Measurements from ENCODE around the gene ATP11A. TPM values are rescaled to one million over a fixed set of nuclear protein-coding genes. Genes with fewer than 3 reads are reported as not detected.
"Not testable (repeated sequence)": the region's sequence is repeated elsewhere in the genome, so short reads cannot be mapped to it uniquely, and the experiment has no call there.

Gene ATP11A
- total RNA-seq, 2 donors from 2014 or later, result 10.9 to 89.3 TPM

- 89% methylated on average over 15 of the region's 15 CpGs for WGBS
- intact Hi-C loops (cut with DNase I), result no loop called here
Observed at GRCh38 chr13:112674412-112675365, 15.1 kb upstream of the ATP11A start.

GRCh38 chr13:112675366-112675756, 14.5 kb upstream of the ATP11A start:
- Histone ChIP-seq H3K9me3 (no peaks in the 10 kb centered on the region), H3K27ac (no peak overlapping the region), H3K27me3 (replicated peaks; ENCODE audit: insufficient read depth) (no peaks in the 10 kb centered on the region), H3K4me1 (replicated peaks) (no peaks in the 10 kb centered on the region), H3K4me3 (no peak overlapping the region), H3K36me3 (no peaks in the 10 kb centered on the region)
- DNase-seq (ENCODE audit: low spot score), result no peak
- TF ChIP-seq POLR2AphosphoS5 (IDR thresholded peaks at IDR 0.05) (no peak), POLR2A (IDR thresholded peaks at IDR 0.05) (no peak), CTCF (IDR thresholded peaks at IDR 0.05) (no peak)
- WGBS, result 57% methylated on average over 7 of the region's 7 CpGs
- intact Hi-C loops (cut with DNase I), result no loop called here

More at GRCh38 chr13:112674412-112675365, 15.1 kb upstream of the ATP11A start:
- Histone ChIP-seq H3K4me3 (no peak overlapping the region), H3K27ac (no peak overlapping the region), H3K9me3 (no peaks in the 10 kb centered on the region), H3K27me3 (replicated peaks; ENCODE audit: insufficient read depth) (no peaks in the 10 kb centered on the region), H3K4me1 (replicated peaks) (no peaks in the 10 kb centered on the region), H3K36me3 (no peaks in the 10 kb centered on the region)
- no peak for TF ChIP-seq CTCF (IDR thresholded peaks at IDR 0.05)
- TF ChIP-seq POLR2A (IDR thresholded peaks at IDR 0.05), result no peak
- TF ChIP-seq POLR2AphosphoS5 (IDR thresholded peaks at IDR 0.05), result no peak
- no peak for DNase-seq (ENCODE audit: low spot score)

GRCh38 chr13:112677421-112677962, 12.3 kb upstream of the ATP11A start:
- DNase-seq (ENCODE audit: low spot score); intact Hi-C loops (cut with DNase I); H3K27me3 ChIP-seq (replicated peaks; ENCODE audit: insufficient read depth); H3K4me3 ChIP-seq; H3K4me1 ChIP-seq (replicated peaks); H3K36me3 ChIP-seq; H3K9me3 ChIP-seq; H3K27ac ChIP-seq: not testable (repeated sequence)
- WGBS, result 88% methylated on average over 9 of the region's 9 CpGs

- no peaks in the 10 kb centered on the region for H3K27me3 ChIP-seq (replicated peaks; ENCODE audit: insufficient read depth)
- H3K4me3 ChIP-seq, result no peak overlapping the region
- H3K9me3 ChIP-seq, result no peaks in the 10 kb centered on the region
- DNase-seq (ENCODE audit: low spot score), result no peak
- WGBS, result 97% methylated on average over 17 of the region's 17 CpGs
- no peaks in the 10 kb centered on the region for H3K4me1 ChIP-seq (replicated peaks)
- intact Hi-C loops (cut with DNase I), result no loop called here
- no peaks in the 10 kb centered on the region for H3K36me3 ChIP-seq
- no peak overlapping the region for H3K27ac ChIP-seq
- no peak for TF ChIP-seq POLR2A (IDR thresholded peaks at IDR 0.05)
- no peak for TF ChIP-seq POLR2AphosphoS5 (IDR thresholded peaks at IDR 0.05)
- TF ChIP-seq CTCF (IDR thresholded peaks at IDR 0.05), result no peak
Observed at GRCh38 chr13:112679381-112679780, 10.5 kb upstream of the ATP11A start.

GRCh38 chr13:112679932-112680677, 9.7 kb upstream of the ATP11A start:
- TF ChIP-seq POLR2A (IDR thresholded peaks at IDR 0.05) (no peak), POLR2AphosphoS5 (IDR thresholded peaks at IDR 0.05) (no peak), CTCF (IDR thresholded peaks at IDR 0.05) (no peak)
- Histone ChIP-seq H3K36me3 (no peaks in the 10 kb centered on the region), H3K4me3 (no peak overlapping the region), H3K27me3 (replicated peaks; ENCODE audit: insufficient read depth) (no peaks in the 10 kb centered on the region), H3K9me3 (no peaks in the 10 kb centered on the region), H3K27ac (no peak overlapping the region), H3K4me1 (replicated peaks) (no peaks in the 10 kb centered on the region)
- no peak for DNase-seq (ENCODE audit: low spot score)
- intact Hi-C loops (cut with DNase I), result no loop called here
- 92% methylated on average over 20 of the region's 20 CpGs for WGBS
